Measurements from ENCODE around the gene RFTN2. TPM values are rescaled to one million over a fixed set of nuclear protein-coding genes. Genes with fewer than 3 reads are reported as not detected.
"Not testable (repeated sequence)": the region's sequence is repeated elsewhere in the genome, so short reads cannot be mapped to it uniquely, and the experiment has no call there.

Gene RFTN2
- total and polyA plus RNA-seq, 2 donors = 0.73 to 1.4 TPM

GRCh38 chr2:197695206-197695605, 19.8 kb upstream of the RFTN2 start:
- H3K36me3 ChIP-seq (ENCODE audit: control insufficient read depth in 2 of 2, insufficient read depth in 2 of 2, low read length in 1 of 2); H3K4me3 ChIP-seq (ENCODE audit: low read length in 2 of 2); H3K27ac ChIP-seq (ENCODE audit: low read depth in 1 of 2, low read length in 1 of 2); DNase-seq (ENCODE audit: low read depth in 6 of 9, low spot score in 9 of 9); H3K9me3 ChIP-seq (ENCODE audit: control insufficient read depth in 2 of 2, insufficient read depth in 1 of 2, low read length in 1 of 2); H3K4me1 ChIP-seq (ENCODE audit: control insufficient read depth in 2 of 2, insufficient read depth in 2 of 2, low read length in 2 of 2); H3K27me3 ChIP-seq (ENCODE audit: control insufficient read depth in 2 of 2, insufficient read depth in 1 of 2, low read length in 1 of 2): not testable (repeated sequence)
- WGBS = 98% methylated on average over 4 of the region's 6 CpGs

DNA sequence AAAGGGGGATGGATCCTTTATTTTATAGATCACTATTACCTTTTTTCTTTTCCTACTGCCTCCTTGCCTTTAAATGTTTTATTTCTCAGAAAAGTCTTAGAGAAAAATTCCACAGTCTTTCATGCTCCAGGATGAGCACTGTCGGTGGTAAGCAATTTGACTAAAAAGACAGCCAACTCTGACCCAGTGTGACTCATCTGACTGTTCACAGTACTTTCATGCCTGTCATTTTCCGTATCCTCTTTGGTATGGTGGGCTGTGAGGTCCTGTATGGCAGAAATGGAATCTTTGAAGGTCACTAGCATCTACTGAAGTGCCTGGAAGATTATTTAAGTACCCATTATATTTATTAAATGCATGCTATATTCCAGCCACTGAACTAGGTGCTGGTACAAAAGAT, 2.1 kb upstream of the RFTN2 start:
- H3K36me3 ChIP-seq (ENCODE audit: control insufficient read depth in 2 of 2, insufficient read depth in 2 of 2, low read length in 1 of 2) = no peaks in the 10 kb centered on the region
- H3K27me3 ChIP-seq (ENCODE audit: control insufficient read depth in 2 of 2, insufficient read depth in 1 of 2, low read length in 1 of 2) = no peaks in the 10 kb centered on the region
- H3K27ac ChIP-seq (ENCODE audit: low read depth in 1 of 2, low read length in 1 of 2) = no peak overlapping the region
- no peaks in the 10 kb centered on the region for H3K4me1 ChIP-seq (ENCODE audit: control insufficient read depth in 2 of 2, insufficient read depth in 2 of 2, low read length in 2 of 2)
- WGBS = 94% methylated on average over 2 of the region's 2 CpGs
- no peak overlapping the region for H3K4me3 ChIP-seq (ENCODE audit: low read length in 2 of 2)
- H3K9me3 ChIP-seq (ENCODE audit: control insufficient read depth in 2 of 2, insufficient read depth in 1 of 2, low read length in 1 of 2) = no peaks in the 10 kb centered on the region
- DNase-seq (ENCODE audit: low read depth in 6 of 9, low spot score in 9 of 9) = no peak

- Histone ChIP-seq H3K4me3 (ENCODE audit: low read length in 2 of 2) (no peak overlapping the region), H3K27ac (ENCODE audit: low read depth in 1 of 2, low read length in 1 of 2) (no peak overlapping the region), H3K9me3 (ENCODE audit: control insufficient read depth in 2 of 2, insufficient read depth in 1 of 2, low read length in 1 of 2) (no peaks in the 10 kb centered on the region), H3K36me3 (ENCODE audit: control insufficient read depth in 2 of 2, insufficient read depth in 2 of 2, low read length in 1 of 2) (no peaks in the 10 kb centered on the region), H3K4me1 (ENCODE audit: control insufficient read depth in 2 of 2, insufficient read depth in 2 of 2, low read length in 2 of 2) (no peaks in the 10 kb centered on the region), H3K27me3 (ENCODE audit: control insufficient read depth in 2 of 2, insufficient read depth in 1 of 2, low read length in 1 of 2) (no peaks in the 10 kb centered on the region)
- DNase-seq (ENCODE audit: low read depth in 6 of 9, low spot score in 9 of 9) = no peak
- WGBS = 95% methylated on average over 3 of the region's 3 CpGs
These were observed 1.7 kb upstream of the RFTN2 start for GRCh38 chr2:197677056-197677455.

DNA sequence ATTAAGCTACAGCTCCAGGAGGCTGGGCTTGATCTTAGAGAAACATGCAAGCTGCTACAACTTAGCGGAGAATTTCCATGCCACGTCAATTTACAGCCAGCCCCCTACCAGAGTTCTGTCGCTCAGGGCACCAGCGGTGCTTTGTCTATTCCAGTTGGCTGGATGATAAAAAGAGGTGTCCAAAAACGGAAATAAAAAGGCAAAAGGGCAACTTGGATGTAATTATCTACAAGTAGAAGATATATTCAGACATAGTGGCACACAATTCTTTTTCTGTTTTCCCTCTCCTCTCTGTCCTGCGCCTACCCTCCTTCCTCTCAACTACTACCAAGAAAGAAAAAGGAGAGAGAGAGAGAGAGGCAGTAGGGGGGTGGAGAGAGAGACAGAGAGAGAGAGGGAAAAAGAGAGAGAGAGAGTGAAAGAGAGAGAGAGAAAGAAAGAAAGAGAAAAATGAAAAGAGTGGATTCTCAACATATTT, 363 bp upstream of the RFTN2 start:
- H3K27ac ChIP-seq (ENCODE audit: low read depth in 1 of 2, low read length in 1 of 2) = no peak overlapping the region
- no peak overlapping the region for H3K4me3 ChIP-seq (ENCODE audit: low read length in 2 of 2)
- WGBS = 72% methylated on average over 6 of the region's 6 CpGs
- DNase-seq (ENCODE audit: low read depth in 6 of 9, low spot score in 9 of 9) = no peak
- H3K9me3 ChIP-seq (ENCODE audit: control insufficient read depth in 2 of 2, insufficient read depth in 1 of 2, low read length in 1 of 2) = no peaks in the 10 kb centered on the region
- no peaks in the 10 kb centered on the region for H3K27me3 ChIP-seq (ENCODE audit: control insufficient read depth in 2 of 2, insufficient read depth in 1 of 2, low read length in 1 of 2)
- no peaks in the 10 kb centered on the region for H3K4me1 ChIP-seq (ENCODE audit: control insufficient read depth in 2 of 2, insufficient read depth in 2 of 2, low read length in 2 of 2)
- H3K36me3 ChIP-seq (ENCODE audit: control insufficient read depth in 2 of 2, insufficient read depth in 2 of 2, low read length in 1 of 2) = no peaks in the 10 kb centered on the region

DNA sequence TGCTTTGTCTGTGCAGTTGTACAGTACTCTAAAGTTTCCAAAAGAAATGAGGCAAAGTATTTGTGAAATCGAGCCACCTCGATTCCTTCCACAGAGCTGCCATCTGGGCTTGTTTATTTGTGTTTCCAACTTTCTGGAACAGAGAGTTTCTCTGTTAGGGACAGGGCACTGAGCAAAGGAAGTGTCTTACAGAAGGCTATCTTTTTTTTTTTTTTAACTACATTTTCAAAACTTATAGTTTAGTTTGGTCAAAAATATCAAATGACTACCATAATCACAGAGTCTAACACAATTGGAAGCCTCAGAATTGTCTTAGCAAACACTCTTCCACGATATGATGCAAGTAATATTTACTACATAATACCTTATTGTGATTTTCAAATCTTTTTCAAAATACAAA, 796 bp downstream of the RFTN2 start:
- no peaks in the 10 kb centered on the region for H3K9me3 ChIP-seq (ENCODE audit: control insufficient read depth in 2 of 2, insufficient read depth in 1 of 2, low read length in 1 of 2)
- H3K36me3 ChIP-seq (ENCODE audit: control insufficient read depth in 2 of 2, insufficient read depth in 2 of 2, low read length in 1 of 2) = no peaks in the 10 kb centered on the region
- H3K4me1 ChIP-seq (ENCODE audit: control insufficient read depth in 2 of 2, insufficient read depth in 2 of 2, low read length in 2 of 2) = no peaks in the 10 kb centered on the region
- WGBS = 82% methylated on average over 3 of the region's 3 CpGs
- no peak overlapping the region for H3K27ac ChIP-seq (ENCODE audit: low read depth in 1 of 2, low read length in 1 of 2)
- H3K27me3 ChIP-seq (ENCODE audit: control insufficient read depth in 2 of 2, insufficient read depth in 1 of 2, low read length in 1 of 2) = no peaks in the 10 kb centered on the region
- no peak for DNase-seq (ENCODE audit: low read depth in 6 of 9, low spot score in 9 of 9)
- H3K4me3 ChIP-seq (ENCODE audit: low read length in 2 of 2) = no peak overlapping the region

GRCh38 chr2:197674060-197674459, 1.3 kb downstream of the RFTN2 start:
- Histone ChIP-seq H3K36me3 (ENCODE audit: control insufficient read depth in 2 of 2, insufficient read depth in 2 of 2, low read length in 1 of 2) (no peaks in the 10 kb centered on the region), H3K9me3 (ENCODE audit: control insufficient read depth in 2 of 2, insufficient read depth in 1 of 2, low read length in 1 of 2) (no peaks in the 10 kb centered on the region), H3K27me3 (ENCODE audit: control insufficient read depth in 2 of 2, insufficient read depth in 1 of 2, low read length in 1 of 2) (no peaks in the 10 kb centered on the region), H3K4me3 (ENCODE audit: low read length in 2 of 2) (no peak overlapping the region), H3K27ac (ENCODE audit: low read depth in 1 of 2, low read length in 1 of 2) (no peak overlapping the region), H3K4me1 (ENCODE audit: control insufficient read depth in 2 of 2, insufficient read depth in 2 of 2, low read length in 2 of 2) (no peaks in the 10 kb centered on the region)
- 90% methylated on average over 1 of the region's 1 CpG for WGBS
- no peak for DNase-seq (ENCODE audit: low read depth in 6 of 9, low spot score in 9 of 9)

DNA sequence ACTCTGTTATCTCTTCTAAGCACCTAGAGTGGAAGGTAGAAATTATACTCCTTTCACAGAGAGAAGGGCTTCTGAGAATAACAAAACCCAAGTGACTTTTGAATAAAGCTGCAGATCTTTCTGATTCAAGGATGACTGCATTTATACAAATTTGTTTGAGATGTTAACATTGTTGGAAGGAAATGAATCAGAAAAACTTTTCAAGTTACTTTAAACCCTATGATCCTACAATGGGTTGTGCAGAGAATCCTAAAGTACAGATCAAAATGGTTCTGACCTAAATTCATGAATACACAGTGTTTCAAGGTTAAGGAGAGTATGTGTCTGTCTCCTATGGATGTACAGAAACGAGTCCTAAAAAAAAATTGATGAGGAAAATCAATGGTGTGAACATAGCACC, 1.8 kb downstream of the RFTN2 start:
- no peak overlapping the region for H3K27ac ChIP-seq (ENCODE audit: low read depth in 1 of 2, low read length in 1 of 2)
- H3K4me1 ChIP-seq (ENCODE audit: control insufficient read depth in 2 of 2, insufficient read depth in 2 of 2, low read length in 2 of 2) = no peaks in the 10 kb centered on the region
- H3K4me3 ChIP-seq (ENCODE audit: low read length in 2 of 2) = no peak overlapping the region
- WGBS = 87% methylated on average over 1 of the region's 1 CpG
- no peaks in the 10 kb centered on the region for H3K9me3 ChIP-seq (ENCODE audit: control insufficient read depth in 2 of 2, insufficient read depth in 1 of 2, low read length in 1 of 2)
- no peaks in the 10 kb centered on the region for H3K36me3 ChIP-seq (ENCODE audit: control insufficient read depth in 2 of 2, insufficient read depth in 2 of 2, low read length in 1 of 2)
- no peaks in the 10 kb centered on the region for H3K27me3 ChIP-seq (ENCODE audit: control insufficient read depth in 2 of 2, insufficient read depth in 1 of 2, low read length in 1 of 2)
- DNase-seq (ENCODE audit: low read depth in 6 of 9, low spot score in 9 of 9) = no peak

- Histone ChIP-seq H3K27ac (ENCODE audit: low read depth in 1 of 2, low read length in 1 of 2) (no peak overlapping the region), H3K27me3 (ENCODE audit: control insufficient read depth in 2 of 2, insufficient read depth in 1 of 2, low read length in 1 of 2) (no peaks in the 10 kb centered on the region), H3K4me1 (ENCODE audit: control insufficient read depth in 2 of 2, insufficient read depth in 2 of 2, low read length in 2 of 2) (no peaks in the 10 kb centered on the region), H3K36me3 (ENCODE audit: control insufficient read depth in 2 of 2, insufficient read depth in 2 of 2, low read length in 1 of 2) (no peaks in the 10 kb centered on the region), H3K9me3 (ENCODE audit: control insufficient read depth in 2 of 2, insufficient read depth in 1 of 2, low read length in 1 of 2) (peaks cover 0 to under 1% of the 10 kb centered on the region in 2 donors), H3K4me3 (ENCODE audit: low read length in 2 of 2) (no peak overlapping the region)
- WGBS = 94% methylated on average over 5 of the region's 5 CpGs
- DNase-seq (ENCODE audit: low read depth in 6 of 9, low spot score in 9 of 9) = no peak
These were observed 2.3 kb downstream of the RFTN2 start for GRCh38 chr2:197673106-197673505.

GRCh38 chr2:197672371-197672893, 3.0 kb downstream of the RFTN2 start:
- Histone ChIP-seq H3K4me3 (ENCODE audit: low read length in 2 of 2) (no peak overlapping the region), H3K9me3 (ENCODE audit: control insufficient read depth in 2 of 2, insufficient read depth in 1 of 2, low read length in 1 of 2) (peaks cover 0 to 6% of the 10 kb centered on the region in 2 donors), H3K27me3 (ENCODE audit: control insufficient read depth in 2 of 2, insufficient read depth in 1 of 2, low read length in 1 of 2) (no peaks in the 10 kb centered on the region), H3K27ac (ENCODE audit: low read depth in 1 of 2, low read length in 1 of 2) (no peak overlapping the region), H3K36me3 (ENCODE audit: control insufficient read depth in 2 of 2, insufficient read depth in 2 of 2, low read length in 1 of 2) (no peaks in the 10 kb centered on the region), H3K4me1 (ENCODE audit: control insufficient read depth in 2 of 2, insufficient read depth in 2 of 2, low read length in 2 of 2) (no peaks in the 10 kb centered on the region)
- WGBS = 93% methylated on average over 1 of the region's 1 CpG
- no peak for DNase-seq (ENCODE audit: low read depth in 6 of 9, low spot score in 9 of 9)

DNA sequence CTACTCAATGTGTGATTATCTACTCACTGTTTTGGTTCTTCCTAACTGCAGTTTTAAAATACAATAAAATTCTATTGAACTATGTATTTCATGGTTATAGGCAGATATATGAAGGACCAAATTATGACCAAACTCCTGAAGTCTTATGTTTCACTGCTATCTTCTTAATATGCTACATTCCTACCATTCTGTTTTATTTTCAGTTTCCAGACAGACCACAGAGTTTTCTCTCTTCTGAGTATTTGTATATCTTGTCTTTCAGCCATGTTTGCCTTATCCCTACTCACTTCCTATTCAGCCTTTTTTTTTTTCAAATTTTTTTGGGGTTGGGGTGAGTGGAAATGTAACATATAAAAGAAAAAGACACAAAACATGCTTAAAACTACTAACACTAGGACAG, 6.3 kb downstream of the RFTN2 start:
- Histone ChIP-seq H3K27ac (ENCODE audit: low read depth in 1 of 2, low read length in 1 of 2) (no peak overlapping the region), H3K27me3 (ENCODE audit: control insufficient read depth in 2 of 2, insufficient read depth in 1 of 2, low read length in 1 of 2) (no peaks in the 10 kb centered on the region), H3K9me3 (ENCODE audit: control insufficient read depth in 2 of 2, insufficient read depth in 1 of 2, low read length in 1 of 2) (peaks cover 0 to 10% of the 10 kb centered on the region in 2 donors), H3K4me1 (ENCODE audit: control insufficient read depth in 2 of 2, insufficient read depth in 2 of 2, low read length in 2 of 2) (no peaks in the 10 kb centered on the region), H3K36me3 (ENCODE audit: control insufficient read depth in 2 of 2, insufficient read depth in 2 of 2, low read length in 1 of 2) (no peaks in the 10 kb centered on the region), H3K4me3 (ENCODE audit: low read length in 2 of 2) (no peak overlapping the region)
- DNase-seq (ENCODE audit: low read depth in 6 of 9, low spot score in 9 of 9) = no peak
